ENCODE results near the gene DMXL1.
A peak's percentile ranks its signal among the peaks of the same experiment; 100 is the strongest.

DMXL1 gene

DNA sequence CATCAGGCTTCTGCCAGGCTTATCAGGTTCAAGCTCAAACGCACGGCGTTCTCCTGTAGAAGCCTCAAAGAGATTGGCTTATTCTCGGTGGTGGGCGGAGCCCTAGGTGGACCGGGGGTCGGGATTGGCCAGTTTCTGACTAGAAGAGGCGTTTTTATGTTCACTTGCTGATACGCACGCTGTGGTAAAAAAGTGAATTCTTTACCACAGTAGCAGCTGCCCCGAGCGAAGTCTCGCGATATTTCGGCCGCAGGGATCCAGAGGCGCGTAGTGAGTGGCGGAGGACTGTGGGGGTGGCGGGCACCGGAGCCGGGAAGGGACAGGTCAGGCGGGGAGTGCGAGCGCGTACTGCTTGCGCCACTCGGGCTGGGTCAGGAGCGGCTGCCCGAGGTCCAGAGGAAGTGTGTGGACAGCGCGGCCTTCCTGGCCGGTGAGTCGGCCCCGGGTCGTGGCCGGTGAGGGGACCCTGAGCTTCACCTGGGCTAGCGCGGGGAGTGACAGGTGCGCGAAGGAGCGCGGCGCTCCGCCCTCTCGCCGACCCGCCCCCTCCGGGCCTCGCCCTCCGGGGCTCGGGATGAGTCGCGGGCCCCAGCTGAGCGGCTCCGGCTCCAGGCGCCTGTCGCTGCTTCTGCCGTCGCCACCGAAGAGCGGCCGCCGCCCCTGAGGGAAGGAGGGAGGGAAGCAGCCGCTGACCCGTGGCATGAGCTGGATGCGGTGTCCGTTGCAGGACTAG, at the start of gene DMXL1:
TSS of gene DMXL1 (plus strand) at position 260 of the 733 bp plus-strand sequence. CDS start 483 bp downstream, outside the sequence.
- peak; percentile 92 for DNase-seq

- DNase-seq, result no peak
Measured at GRCh38 chr5:119021149-119021732, 49.6 kb upstream of the DMXL1 start.

DNA sequence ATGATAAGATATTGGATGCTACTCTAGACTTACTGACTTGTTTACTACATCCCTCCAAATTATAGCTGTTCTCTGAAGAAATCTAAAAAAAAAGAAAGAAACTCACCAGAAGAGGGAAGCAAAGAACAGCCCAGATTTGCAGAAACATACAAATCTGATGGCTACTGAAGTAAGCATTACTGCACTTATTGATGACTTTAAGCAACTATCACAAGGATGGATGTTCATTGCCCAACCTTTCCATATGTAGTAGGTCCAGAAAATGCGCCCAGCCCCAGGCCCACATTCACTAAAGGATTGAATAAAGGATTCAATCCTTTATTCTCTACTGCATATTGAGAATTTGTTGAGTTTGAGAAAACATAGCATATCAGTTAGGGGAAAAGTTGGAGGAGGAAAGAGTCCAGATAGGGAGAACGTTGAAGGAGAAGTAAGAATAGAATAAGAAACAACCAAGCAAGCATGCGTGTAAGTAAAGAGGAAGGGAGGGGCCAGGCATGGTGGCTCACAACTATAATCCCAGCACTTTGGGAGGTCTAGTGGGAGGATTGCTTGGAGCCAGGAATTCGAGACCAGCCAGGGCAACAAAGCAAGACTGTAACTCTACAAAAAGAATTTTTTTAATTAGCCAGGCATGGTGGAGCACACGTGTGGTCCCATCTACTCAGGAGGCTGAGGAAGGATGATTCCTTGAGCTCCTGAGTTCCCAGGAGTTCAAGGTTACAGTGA, 48.7 kb upstream of the DMXL1 start:
- no peak for DNase-seq

DNA sequence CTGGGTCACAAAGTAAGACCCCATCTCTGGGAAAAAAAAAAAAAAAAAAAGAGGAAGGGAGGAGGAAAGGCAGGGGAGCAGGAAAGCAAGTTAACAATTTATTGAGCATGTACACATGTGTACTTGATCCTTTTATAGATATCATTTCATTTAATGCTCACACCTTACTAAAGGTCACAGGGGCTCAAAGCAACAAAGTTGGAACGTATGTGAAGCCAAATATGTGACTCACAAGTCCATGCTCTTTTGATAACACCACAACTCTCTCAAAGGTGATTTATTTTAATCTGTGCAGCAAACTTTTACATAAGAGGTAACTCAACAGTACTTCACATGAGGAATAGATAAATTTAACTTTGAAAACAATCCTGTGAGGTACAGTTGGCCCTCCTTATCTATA, 48.1 kb upstream of the DMXL1 start:
- DNase-seq, result no peak

GRCh38 chr5:119028575-119028974, 42.3 kb upstream of the DMXL1 start:
- no peak for DNase-seq

- DNase-seq, result no peak
Measured at GRCh38 chr5:119031011-119031886, 39.6 kb upstream of the DMXL1 start.

DNA sequence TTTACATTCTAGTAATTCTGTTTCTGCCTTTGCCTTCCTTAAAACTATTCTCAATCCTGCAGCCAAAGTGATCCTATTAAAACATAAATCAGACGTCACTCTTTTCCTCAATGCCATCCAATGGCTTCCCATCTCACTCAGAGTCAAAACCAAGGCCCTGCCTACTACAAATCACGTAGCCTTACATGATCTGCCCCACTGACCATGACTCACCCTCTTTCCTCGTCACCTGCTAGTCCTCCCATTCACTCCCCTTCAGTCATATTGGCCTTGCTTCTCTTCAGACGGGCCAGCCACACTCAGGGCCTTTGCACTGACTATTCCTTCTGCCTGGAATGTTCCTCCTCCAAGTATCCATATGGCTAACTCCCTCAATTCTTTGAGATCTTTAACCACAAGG, 39.0 kb upstream of the DMXL1 start:
- no peak for DNase-seq

DNA sequence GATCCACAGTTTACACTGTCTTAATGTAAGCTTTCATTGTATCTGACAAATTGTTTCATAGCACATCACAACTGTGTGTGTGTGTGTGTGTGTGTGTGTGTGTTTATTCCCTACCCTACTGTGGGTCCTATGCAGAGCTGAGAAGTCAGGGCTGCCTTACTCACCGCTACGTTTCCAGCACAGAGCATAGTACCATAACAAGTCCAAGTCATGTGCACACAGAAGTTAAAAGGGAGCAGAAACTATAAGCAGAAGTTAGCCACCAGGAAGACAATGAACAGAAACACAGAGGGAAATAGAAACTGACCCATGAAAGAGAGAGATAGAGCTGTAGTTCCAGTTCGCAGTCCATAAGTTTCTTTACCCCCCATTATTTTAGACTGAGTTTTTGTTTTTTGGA, 38.2 kb upstream of the DMXL1 start:
- DNase-seq, result no peak

DNA sequence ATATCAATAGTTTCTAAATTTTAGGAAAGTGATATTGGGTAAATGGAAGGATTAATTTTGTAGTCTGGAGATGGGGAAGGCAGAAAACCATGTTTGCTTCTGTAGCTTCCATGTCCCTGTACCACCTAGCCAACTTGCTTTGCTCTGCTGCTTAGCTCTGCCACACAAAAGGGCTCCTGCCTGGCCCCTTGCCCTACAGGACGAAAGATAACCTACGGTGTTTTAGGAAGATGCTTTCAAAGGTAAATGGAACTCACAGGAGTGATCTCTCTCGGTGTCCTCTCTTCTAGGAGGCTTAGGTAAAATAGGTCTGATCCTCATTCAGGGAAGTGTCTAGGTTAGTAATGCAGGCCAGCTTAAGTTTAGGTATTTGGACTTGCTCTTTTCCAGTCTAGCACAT, 37.8 kb upstream of the DMXL1 start:
- DNase-seq, result no peak

GRCh38 chr5:119036101-119036762, 34.7 kb upstream of the DMXL1 start:
- no peak for DNase-seq

GRCh38 chr5:119037496-119038215, 33.2 kb upstream of the DMXL1 start:
- DNase-seq, result no peak

GRCh38 chr5:119048246-119048645, 22.6 kb upstream of the DMXL1 start:
- DNase-seq, result no peak

GRCh38 chr5:119049824-119050449, 20.9 kb upstream of the DMXL1 start:
- no peak for DNase-seq

DNA sequence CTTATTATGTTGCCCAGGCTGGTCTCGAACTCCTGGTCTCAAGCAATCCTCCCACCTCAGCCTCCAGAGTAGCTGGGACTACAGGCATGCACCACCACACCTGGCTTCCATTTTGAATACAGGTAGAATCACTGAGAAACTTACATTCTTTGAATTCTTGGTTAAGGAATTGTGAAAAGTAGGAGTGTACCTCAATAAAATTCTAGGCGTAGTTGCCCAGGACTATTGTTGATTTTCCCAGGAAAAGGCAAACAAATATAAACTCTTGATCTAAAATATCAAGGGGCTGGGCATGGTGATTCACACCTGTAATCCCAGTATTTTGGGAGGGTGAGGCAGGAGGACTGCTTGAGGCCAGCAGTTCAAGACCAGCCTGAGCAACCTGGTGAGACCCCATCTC, 16.8 kb upstream of the DMXL1 start:
- DNase-seq, result no peak

DNA sequence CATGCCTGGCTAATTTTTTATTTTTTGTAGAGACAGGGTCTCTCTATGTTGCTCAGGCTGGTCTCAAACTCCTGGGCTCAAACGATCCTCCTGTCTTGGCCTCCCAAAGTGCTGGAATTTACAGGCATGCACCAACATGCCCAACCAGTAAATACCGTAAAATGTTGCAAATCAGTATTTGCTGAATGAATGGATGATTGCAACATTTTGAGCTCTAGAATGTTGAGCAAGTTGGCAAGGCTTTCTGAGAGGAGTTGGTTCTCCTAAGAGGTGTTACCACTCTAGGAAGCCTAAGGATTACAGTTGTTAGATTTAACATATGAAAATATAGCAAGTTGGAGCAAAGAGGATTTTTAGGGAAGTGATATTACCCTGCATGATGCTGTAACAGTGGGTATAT, 15.6 kb upstream of the DMXL1 start:
- DNase-seq, result no peak

GRCh38 chr5:119058979-119059529, 11.8 kb upstream of the DMXL1 start:
- no peak for DNase-seq

- no peak for DNase-seq
Measured at GRCh38 chr5:119059740-119060255, 11.1 kb upstream of the DMXL1 start.

- DNase-seq, result no peak
Measured at GRCh38 chr5:119063579-119064379, 7.1 kb upstream of the DMXL1 start.

DNA sequence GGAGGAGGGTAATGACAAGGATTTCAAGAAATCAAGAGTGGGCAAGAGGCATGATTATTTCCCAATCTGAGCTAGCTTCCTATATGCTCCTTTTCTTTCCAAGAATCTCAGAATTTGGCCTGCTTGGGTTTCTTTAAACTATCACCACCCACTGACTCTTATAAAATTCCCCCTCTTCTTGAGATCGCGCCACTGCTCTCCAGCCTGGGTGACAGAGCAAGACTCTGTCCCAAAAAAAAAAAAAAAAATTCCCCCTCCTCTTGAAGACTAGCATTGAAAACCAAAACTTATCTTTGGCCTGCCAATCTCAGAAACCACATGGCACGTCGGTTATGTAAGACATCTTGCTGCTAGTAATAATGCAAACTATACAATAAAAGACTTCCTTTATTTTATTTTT, 3.4 kb upstream of the DMXL1 start:
- no peak for DNase-seq

GRCh38 chr5:119070578-119070827, 384 bp upstream of the DMXL1 start:
- no peak for DNase-seq

Data from NCI-H526 treated with DMSO at 0.1 percent for 48 hours (cell line).